NCI-H748 (cell line): ENCODE data around the gene SEL1L2.

Experiments
- DNase-seq: peaks from one replicate; lab custom pipeline; 2025; ENCODE audit not compliant: unreplicated experiment; lab: John Stamatoyannopoulos, UW

Gene SEL1L2

GRCh38 chr20:13819885-13820645 is 170.3 kb downstream of the SEL1L2 start:
- DNase-seq, result peak; percentile 72

GRCh38 chr20:13817342-13817741 is 173.1 kb downstream of the SEL1L2 start:
- DNase-seq, result no peak

- DNase-seq, result no peak
Measured at GRCh38 chr20:13816757-13817156, 173.7 kb downstream of the SEL1L2 start.

- DNase-seq, result no peak
Measured at GRCh38 chr20:13814672-13815071, 175.7 kb downstream of the SEL1L2 start.

- DNase-seq, result no peak
Measured at GRCh38 chr20:13813910-13814309, 176.5 kb downstream of the SEL1L2 start.

GRCh38 chr20:13810446-13810845 is 180.0 kb downstream of the SEL1L2 start:
- DNase-seq, result no peak

GRCh38 chr20:13809855-13810254 is 180.6 kb downstream of the SEL1L2 start:
- DNase-seq, result no peak

GRCh38 chr20:13809373-13809772 is 181.0 kb downstream of the SEL1L2 start:
- DNase-seq, result no peak

GRCh38 chr20:13800728-13801134 is 189.7 kb downstream of the SEL1L2 start:
- DNase-seq, result peak; percentile 25

- no peak for DNase-seq
Measured at GRCh38 chr20:13799974-13800373, 190.4 kb downstream of the SEL1L2 start.
